ENCODE measurements around the gene ATAD3A. TPM values are rescaled to one million over a fixed set of nuclear protein-coding genes. Genes with fewer than 3 reads are reported as not detected.
"Not testable (repeated sequence)": the region's sequence is repeated elsewhere in the genome, so short reads cannot be mapped to it uniquely, and the experiment has no call there.

The ATAD3A gene
- total and polyA plus RNA-seq, 11 donors = 11.3 to 49.5 (median 19.6) TPM

- peaks cover 0 to 43% (median 24%) of the 10 kb centered on the region in 9 donors for H3K36me3 ChIP-seq
- WGBS, 4 donors = 95 to 100% (median 98%) methylated on average over 7 to 8 of the region's 8 CpGs
Measured at GRCh38 chr1:1529936-1530335, 18.0 kb downstream of the ATAD3A start.

GRCh38 chr1:1531947-1532346 is 20.0 kb downstream of the ATAD3A start:
- intact Hi-C loops (cut with DNase I) = no loop called here
- H3K4me1 ChIP-seq = peaks cover 0 to 7% (median 0%) of the 10 kb centered on the region in 12 donors
- H3K4me3 ChIP-seq = no peak overlapping the region
- DNase-seq (no peak), ATAC-seq (no peak)
- H3K9me3 ChIP-seq = peaks cover 0 to 17% (median 5%) of the 10 kb centered on the region in 12 donors
- H3K27ac ChIP-seq = no peak overlapping the region
- 89 to 97% (median 94%) methylated on average over 4 of the region's 4 CpGs for WGBS, 4 donors
- H3K36me3 ChIP-seq = peaks cover 0 to 36% (median 18%) of the 10 kb centered on the region in 9 donors
- H3K27me3 ChIP-seq = no peaks in the 10 kb centered on the region
- no peak for TF ChIP-seq CTCF (IDR thresholded peaks at IDR 0.05)
- no peak for TF ChIP-seq POLR2A (IDR thresholded peaks at IDR 0.05)

More at GRCh38 chr1:1529936-1530335, 18.0 kb downstream of the ATAD3A start:
- TF ChIP-seq POLR2A (IDR thresholded peaks at IDR 0.05) = no peak
- TF ChIP-seq CTCF (IDR thresholded peaks at IDR 0.05) = no peak
- Histone ChIP-seq H3K27me3 (no peaks in the 10 kb centered on the region), H3K27ac (no peak overlapping the region), H3K9me3 (peaks cover 0 to 17% (median 5%) of the 10 kb centered on the region in 12 donors), H3K4me3 (no peak overlapping the region), H3K4me1 (peaks cover 0 to 7% (median 0%) of the 10 kb centered on the region in 12 donors)
- ATAC-seq (no peak), DNase-seq (no peak)
- intact Hi-C loops (cut with DNase I) = no loop called here

- WGBS, 4 donors = 51 to 69% (median 61%) methylated on average over 11 to 20 of the region's 22 CpGs
- peaks cover 0 to 25% (median 10%) of the 10 kb centered on the region in 9 donors for H3K36me3 ChIP-seq
- not testable (repeated sequence) for DNase-seq
Measured at GRCh38 chr1:1533176-1533893, 21.4 kb downstream of the ATAD3A start.

GRCh38 chr1:1533894-1534291 is 21.9 kb downstream of the ATAD3A start:
- H3K27ac ChIP-seq = peak overlapping the region in 4 of 12 donors; percentile 14 to 76 (median 44)
- H3K9me3 ChIP-seq = peaks cover 0 to 17% (median 5%) of the 10 kb centered on the region in 12 donors
- ATAC-seq = peak in 1 of 4 donors; percentile 2
- H3K27me3 ChIP-seq; intact Hi-C loops (cut with DNase I); DNase-seq; H3K4me3 ChIP-seq: not testable (repeated sequence)
- 70 to 76% methylated on average over 17 to 18 of the region's 18 CpGs; no CpG with 5 or more reads in 2 of the 4 donors for WGBS, 4 donors
- H3K36me3 ChIP-seq = peaks cover 0 to 19% (median 6%) of the 10 kb centered on the region in 9 donors
- H3K4me1 ChIP-seq = peaks cover 0 to 11% (median 2%) of the 10 kb centered on the region in 12 donors

More at GRCh38 chr1:1533176-1533893, 21.4 kb downstream of the ATAD3A start:
- H3K9me3 ChIP-seq = peaks cover 0 to 17% (median 5%) of the 10 kb centered on the region in 12 donors
- H3K27me3 ChIP-seq; H3K4me3 ChIP-seq; H3K4me1 ChIP-seq; intact Hi-C loops (cut with DNase I): not testable (repeated sequence)
- H3K27ac ChIP-seq = peak overlapping the region in 8 of 12 donors; percentile 24 to 76 (median 46)
- ATAC-seq = peak; percentile 64 to 79 (median 72)

- 75 to 92% (median 90%) methylated on average over 4 to 31 of the region's 31 CpGs for WGBS, 4 donors
- no peak overlapping the region for H3K27ac ChIP-seq
- ATAC-seq (no peak), DNase-seq (no peak)
- H3K4me3 ChIP-seq = no peak overlapping the region
- H3K36me3 ChIP-seq = peaks cover 0 to 14% (median 3%) of the 10 kb centered on the region in 9 donors
- H3K27me3 ChIP-seq = no peaks in the 10 kb centered on the region
- no peak for TF ChIP-seq CTCF (IDR thresholded peaks at IDR 0.05)
- TF ChIP-seq POLR2A (IDR thresholded peaks at IDR 0.05) = no peak
- intact Hi-C loops (cut with DNase I) = no loop called here
- H3K4me1 ChIP-seq = peaks cover 0 to 18% (median 9%) of the 10 kb centered on the region in 12 donors
- H3K9me3 ChIP-seq = peaks cover 0 to 17% (median 5%) of the 10 kb centered on the region in 12 donors
Measured at GRCh38 chr1:1534401-1535154, 22.6 kb downstream of the ATAD3A start.

Data from heart left ventricle (tissue), 16 donors.